BLaER1 (cell line): ENCODE results near the gene EZH2.

Experiments
- H3K27ac ChIP-seq: shearing (Covaris generic); formaldehyde crosslinking; 2 replicates; pipeline ENCODE4 v1.8.1; 2022
- H3K27me3 ChIP-seq: shearing (Covaris generic); formaldehyde crosslinking; 2 replicates; pipeline ENCODE4 v1.8.1; 2022
- H3K36me3 ChIP-seq: shearing (Covaris generic); formaldehyde crosslinking; 2 replicates; pipeline ENCODE4 v1.8.1; 2022
- H3K4me1 ChIP-seq: shearing (Covaris generic); formaldehyde crosslinking; 2 replicates; pipeline ENCODE4 v1.8.1; 2022
- H3K4me2 ChIP-seq: shearing (Covaris generic); formaldehyde crosslinking; 2 replicates; pipeline ENCODE4 v1.8.1; 2022
- H3K4me3 ChIP-seq: shearing (Covaris generic); formaldehyde crosslinking; 2 replicates; pipeline ENCODE4 v1.8.1; 2022
- H3K9ac ChIP-seq: shearing (Covaris generic); formaldehyde crosslinking; 2 replicates; pipeline ENCODE4 v1.8.1; 2022
- H3K9me3 ChIP-seq: shearing (Covaris generic); formaldehyde crosslinking; 2 replicates; pipeline ENCODE4 v1.8.1; 2022
- H4K20me1 ChIP-seq: shearing (Covaris generic); formaldehyde crosslinking; 2 replicates; pipeline ENCODE4 v1.8.1; 2022
- Cebpa-rat ChIP-seq: shearing (Covaris generic); IDR thresholded peaks from 2 replicates; pipeline ENCODE4 v1.8.1; 2022

EZH2 gene

GRCh38 chr7:148763622-148764021 is 120.5 kb downstream of the EZH2 start:
- H3K36me3 ChIP-seq = peaks cover 93% of the 10 kb centered on the region
- TF ChIP-seq Cebpa-rat = no peak
- H3K9me3 ChIP-seq = no peaks in the 10 kb centered on the region
- H3K27ac ChIP-seq = no peak overlapping the region
- no peaks in the 10 kb centered on the region for H3K4me1 ChIP-seq
- H3K4me2 ChIP-seq = no peak overlapping the region
- peaks cover 35% of the 10 kb centered on the region for H4K20me1 ChIP-seq
- H3K4me3 ChIP-seq = no peak overlapping the region
- no peaks in the 10 kb centered on the region for H3K27me3 ChIP-seq
- no peak overlapping the region for H3K9ac ChIP-seq

- H3K36me3 ChIP-seq = peaks cover 96% of the 10 kb centered on the region
Measured at GRCh38 chr7:148761499-148762278, 122.4 kb downstream of the EZH2 start.

More at GRCh38 chr7:148761499-148762278, 122.4 kb downstream of the EZH2 start:
- Histone ChIP-seq H3K9me3 (no peaks in the 10 kb centered on the region), H3K27me3 (no peaks in the 10 kb centered on the region), H3K4me3 (no peak overlapping the region), H3K9ac (no peak overlapping the region), H3K27ac (no peak overlapping the region), H4K20me1 (peaks cover 49% of the 10 kb centered on the region), H3K4me2 (no peak overlapping the region), H3K4me1 (no peaks in the 10 kb centered on the region)
- TF ChIP-seq Cebpa-rat = no peak
